HepG2 (cell line): ENCODE measurements around the gene STX5. TPM values are rescaled to one million over a fixed set of nuclear protein-coding genes. Genes with fewer than 3 reads are reported as not detected.

ENCODE experiments used
- CSRNP1 ChIP-seq: sonication (generic); formaldehyde crosslinking; IDR thresholded peaks from 2 replicates; pipeline ENCODE4 v1.8.1; 2023; ENCODE audit warnings: mild to moderate bottlenecking, missing genetic modification reagents
- IKZF4 ChIP-seq: sonication (generic); formaldehyde crosslinking; IDR thresholded peaks from 2 replicates; pipeline ENCODE4 v1.5.1; 2020; ENCODE audit warnings: borderline replicate concordance, mild to moderate bottlenecking, low read depth, missing genetic modification reagents; ENCODE audit errors: not compliant biosample characterization
- KAT2B ChIP-seq: fragments of 150-350 bp; IDR thresholded peaks from 2 replicates; pipeline ENCODE4 v1.6.1; 2014; ENCODE audit warnings: low read depth, low read length, borderline replicate concordance
- KAT8 ChIP-seq: IDR thresholded peaks from 2 replicates; pipeline ENCODE4 v1.6.1; 2016; ENCODE audit warnings: missing genetic modification reagents, missing compliant biosample characterization
- LBX2 ChIP-seq: sonication (generic); formaldehyde crosslinking; IDR thresholded peaks from 2 replicates; pipeline ENCODE4 v1.5.0; 2020; ENCODE audit warnings: missing genetic modification reagents, mild to moderate bottlenecking, borderline replicate concordance
- SOX5 ChIP-seq: IDR thresholded peaks from 2 replicates; pipeline ENCODE4 v1.6.1; 2016; ENCODE audit warnings: borderline replicate concordance
- TGIF2 ChIP-seq: IDR thresholded peaks from 2 replicates; pipeline ENCODE4 v1.6.1; 2016; ENCODE audit warnings: control low read depth, missing compliant biosample characterization
- U2AF1 ChIP-seq: fragments of 200-400 bp; formaldehyde crosslinking; optimal IDR thresholded peaks from 2 replicates; pipeline ENCODE3; 2017; ENCODE audit warnings: mild to moderate bottlenecking, low read depth, low read length
- ZFP36L1 ChIP-seq: sonication (generic); formaldehyde crosslinking; IDR thresholded peaks from 2 replicates; pipeline ENCODE4 v1.8.0; 2022; ENCODE audit warnings: mild to moderate bottlenecking, missing genetic modification reagents, moderate library complexity
- ZMYM2 ChIP-seq: sonication (generic); formaldehyde crosslinking; IDR thresholded peaks from 2 replicates; pipeline ENCODE4 v1.8.0; 2022; ENCODE audit warnings: mild to moderate bottlenecking, missing genetic modification reagents
- ZNF24 ChIP-seq: fragments of 450-650 bp; IDR thresholded peaks from 2 replicates; pipeline ENCODE4 v1.6.1; 2017; ENCODE audit warnings: antibody characterized with exemption, mild to moderate bottlenecking
- ZNF317 ChIP-seq: sonication (generic); formaldehyde crosslinking; IDR thresholded peaks from 2 replicates; pipeline ENCODE4 v1.5.0; 2020; ENCODE audit warnings: mild to moderate bottlenecking, missing genetic modification reagents
- ZNF335 ChIP-seq: sonication (generic); formaldehyde crosslinking; IDR thresholded peaks from 2 replicates; pipeline ENCODE4 v1.4.0; 2020; ENCODE audit warnings: missing genetic modification reagents
- ZNF501 ChIP-seq: sonication (generic); formaldehyde crosslinking; IDR thresholded peaks from 2 replicates; pipeline ENCODE4 v1.5.1; 2020; ENCODE audit warnings: mild to moderate bottlenecking, moderate library complexity, missing genetic modification reagents
- ZNF569 ChIP-seq: sonication (generic); formaldehyde crosslinking; IDR thresholded peaks from 2 replicates; pipeline ENCODE4 v1.5.0; 2020; ENCODE audit warnings: mild to moderate bottlenecking, missing genetic modification reagents, moderate library complexity, borderline replicate concordance
- ZNF629 ChIP-seq: sonication (generic); formaldehyde crosslinking; conservative IDR thresholded peaks from 2 replicates; pipeline ENCODE4 v1.5.0; 2020; ENCODE audit warnings: missing genetic modification reagents
- ZNF660 ChIP-seq: sonication (generic); formaldehyde crosslinking; IDR thresholded peaks from 2 replicates; pipeline ENCODE4 v1.5.1; 2020; ENCODE audit warnings: mild to moderate bottlenecking, low read depth, missing genetic modification reagents, borderline replicate concordance
- ZNF788 ChIP-seq: sonication (generic); formaldehyde crosslinking; IDR thresholded peaks from 2 replicates; pipeline ENCODE4 v1.5.0; 2020; ENCODE audit warnings: mild to moderate bottlenecking, missing genetic modification reagents, borderline replicate concordance
- ZNF883 ChIP-seq: sonication (generic); formaldehyde crosslinking; IDR thresholded peaks from 2 replicates; pipeline ENCODE4 v1.5.1; 2020; ENCODE audit warnings: mild to moderate bottlenecking, missing genetic modification reagents; ENCODE audit errors: not compliant biosample characterization
- polyA plus RNA-seq, 8 experiments: library from polyadenylated mRNA; depleted of rRNA in 3 of 8; stranded (reverse) in 7 of 8; unstranded in 1 of 8; fragments of >200 nt; fragmentation: Illumina TruSeq in 4 of 8; extraction: Trizol in 4 of 8; gene quantifications; 2 replicates each; pipeline versions ENCODE4 v1.2.1 to v1.2.3, GENCODE V29; 2011 to 2016; ENCODE audit warnings: low read depth in 4 of 8, missing spikeins in 1 of 8, mixed read lengths in 1 of 8; ENCODE audit not compliant: insufficient read depth in 1 of 8
- total RNA-seq, 5 experiments: library from RNA; depleted of rRNA; stranded (reverse); fragments of >200 nt; fragmentation: Illumina TruSeq; extraction: Trizol; gene quantifications; 2 replicates each; pipeline ENCODE4 v1.2.3, GENCODE V29; 2016; ENCODE audit warnings: low read depth in 1 of 5
- TF ChIP-seq, protein P1 (sequence below): sonication (generic); formaldehyde crosslinking; conservative IDR thresholded peaks from 2 replicates; pipeline ENCODE4 v1.5.0; 2020; ENCODE audit warnings: missing genetic modification reagents
- TF ChIP-seq, protein P2 (sequence below): sonication (generic); formaldehyde crosslinking; IDR thresholded peaks from 2 replicates; pipeline ENCODE4 v1.5.0; 2020; ENCODE audit warnings: missing genetic modification reagents, mild to moderate bottlenecking, borderline replicate concordance
- TF ChIP-seq, protein P3 (sequence below): sonication (generic); formaldehyde crosslinking; IDR thresholded peaks from 2 replicates; pipeline ENCODE4 v1.5.0; 2020; ENCODE audit warnings: mild to moderate bottlenecking, missing genetic modification reagents

Gene STX5
- total and polyA plus RNA-seq, 2 of the 13 experiments (the other 11 are each of a cell fraction or from before 2014, with no cell fraction given), result 26.9 to 30.0 TPM

- TF ChIP-seq ZNF883 (CRISPR knock-in tag), result no peak
- no peak for TF ChIP-seq ZNF569
- TF ChIP-seq KAT2B, result no peak
- peak; percentile 69; the same call in 1 of the 2 replicates for TF ChIP-seq ZFP36L1 (CRISPR knock-in tag)
- TF ChIP-seq U2AF1, result no peak
- TF ChIP-seq, protein P1, sequence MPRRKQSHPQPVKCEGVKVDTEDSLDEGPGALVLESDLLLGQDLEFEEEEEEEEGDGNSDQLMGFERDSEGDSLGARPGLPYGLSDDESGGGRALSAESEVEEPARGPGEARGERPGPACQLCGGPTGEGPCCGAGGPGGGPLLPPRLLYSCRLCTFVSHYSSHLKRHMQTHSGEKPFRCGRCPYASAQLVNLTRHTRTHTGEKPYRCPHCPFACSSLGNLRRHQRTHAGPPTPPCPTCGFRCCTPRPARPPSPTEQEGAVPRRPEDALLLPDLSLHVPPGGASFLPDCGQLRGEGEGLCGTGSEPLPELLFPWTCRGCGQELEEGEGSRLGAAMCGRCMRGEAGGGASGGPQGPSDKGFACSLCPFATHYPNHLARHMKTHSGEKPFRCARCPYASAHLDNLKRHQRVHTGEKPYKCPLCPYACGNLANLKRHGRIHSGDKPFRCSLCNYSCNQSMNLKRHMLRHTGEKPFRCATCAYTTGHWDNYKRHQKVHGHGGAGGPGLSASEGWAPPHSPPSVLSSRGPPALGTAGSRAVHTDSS (CRISPR knock-in tag), result peak; percentile 93
- peak; percentile 86 for TF ChIP-seq ZNF24
- peak; percentile 83 for TF ChIP-seq SOX5 (CRISPR knock-in tag)
- peak; percentile 60 for TF ChIP-seq ZNF629 (CRISPR knock-in tag)
- no peak for TF ChIP-seq ZNF501 (CRISPR knock-in tag)
- peak; percentile 70; the same call in 1 of the 2 replicates for TF ChIP-seq ZNF335 (CRISPR knock-in tag)
- no peak for TF ChIP-seq ZNF788 (CRISPR knock-in tag)
- no peak for TF ChIP-seq ZNF660 (CRISPR knock-in tag)
- TF ChIP-seq IKZF4, result no peak
- TF ChIP-seq, protein P2, sequence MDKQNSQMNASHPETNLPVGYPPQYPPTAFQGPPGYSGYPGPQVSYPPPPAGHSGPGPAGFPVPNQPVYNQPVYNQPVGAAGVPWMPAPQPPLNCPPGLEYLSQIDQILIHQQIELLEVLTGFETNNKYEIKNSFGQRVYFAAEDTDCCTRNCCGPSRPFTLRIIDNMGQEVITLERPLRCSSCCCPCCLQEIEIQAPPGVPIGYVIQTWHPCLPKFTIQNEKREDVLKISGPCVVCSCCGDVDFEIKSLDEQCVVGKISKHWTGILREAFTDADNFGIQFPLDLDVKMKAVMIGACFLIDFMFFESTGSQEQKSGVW (CRISPR knock-in tag), result no peak
- TF ChIP-seq ZNF317, result no peak
- TF ChIP-seq TGIF2 (CRISPR knock-in tag), result peak; percentile 86
- peak; percentile 91 for TF ChIP-seq KAT8
- no peak for TF ChIP-seq LBX2 (CRISPR knock-in tag)
- peak; percentile 27; the same call in 1 of the 2 replicates for TF ChIP-seq CSRNP1 (CRISPR knock-in tag)
- 0 out of 2 replicates have a peak, but pooled peaks have one; percentile 11 for TF ChIP-seq ZMYM2 (CRISPR knock-in tag)
- TF ChIP-seq, protein P3, sequence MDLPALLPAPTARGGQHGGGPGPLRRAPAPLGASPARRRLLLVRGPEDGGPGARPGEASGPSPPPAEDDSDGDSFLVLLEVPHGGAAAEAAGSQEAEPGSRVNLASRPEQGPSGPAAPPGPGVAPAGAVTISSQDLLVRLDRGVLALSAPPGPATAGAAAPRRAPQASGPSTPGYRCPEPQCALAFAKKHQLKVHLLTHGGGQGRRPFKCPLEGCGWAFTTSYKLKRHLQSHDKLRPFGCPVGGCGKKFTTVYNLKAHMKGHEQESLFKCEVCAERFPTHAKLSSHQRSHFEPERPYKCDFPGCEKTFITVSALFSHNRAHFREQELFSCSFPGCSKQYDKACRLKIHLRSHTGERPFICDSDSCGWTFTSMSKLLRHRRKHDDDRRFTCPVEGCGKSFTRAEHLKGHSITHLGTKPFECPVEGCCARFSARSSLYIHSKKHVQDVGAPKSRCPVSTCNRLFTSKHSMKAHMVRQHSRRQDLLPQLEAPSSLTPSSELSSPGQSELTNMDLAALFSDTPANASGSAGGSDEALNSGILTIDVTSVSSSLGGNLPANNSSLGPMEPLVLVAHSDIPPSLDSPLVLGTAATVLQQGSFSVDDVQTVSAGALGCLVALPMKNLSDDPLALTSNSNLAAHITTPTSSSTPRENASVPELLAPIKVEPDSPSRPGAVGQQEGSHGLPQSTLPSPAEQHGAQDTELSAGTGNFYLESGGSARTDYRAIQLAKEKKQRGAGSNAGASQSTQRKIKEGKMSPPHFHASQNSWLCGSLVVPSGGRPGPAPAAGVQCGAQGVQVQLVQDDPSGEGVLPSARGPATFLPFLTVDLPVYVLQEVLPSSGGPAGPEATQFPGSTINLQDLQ (CRISPR knock-in tag), result no peak
Measured at GRCh38 chr11:62841361-62842170, 9.7 kb upstream of the STX5 start (continued).
